ENCODE results near the gene OR10P1. TPM values are rescaled to one million over a fixed set of nuclear protein-coding genes. Genes with fewer than 3 reads are reported as not detected.

OR10P1 gene
- total RNA-seq, 1 donor from 2014 or later, result not detected

- no peak for DNase-seq (ENCODE audit: low read depth in 2 of 2)
Observed at GRCh38 chr12:55684761-55685370, 48.2 kb downstream of the OR10P1 start.

- no peak for DNase-seq (ENCODE audit: low read depth in 2 of 2)
Observed at GRCh38 chr12:55685671-55686070, 49.0 kb downstream of the OR10P1 start.

- DNase-seq (ENCODE audit: low read depth in 2 of 2), result no peak
Observed at GRCh38 chr12:55686366-55687010, 49.8 kb downstream of the OR10P1 start.

Other genes starting within 250 kb of the OR10P1 start
- gene OR6C65, start 236.4 kb upstream of the OR10P1 start, total RNA-seq, result not detected in 2 replicates
- not detected in 2 replicates for gene OR6C76, start 210.6 kb upstream of the OR10P1 start, total RNA-seq
- gene OR6C2, start 192.8 kb upstream of the OR10P1 start, total RNA-seq, result not detected in 2 replicates
- not detected in 2 replicates for gene OR6C70, start 166.8 kb upstream of the OR10P1 start, total RNA-seq
- gene OR6C68, start 144.5 kb upstream of the OR10P1 start, total RNA-seq, result not detected in 2 replicates
- gene OR6C4, start 87.3 kb upstream of the OR10P1 start, total RNA-seq, result not detected in 2 replicates
- not detected in 2 replicates for gene OR2AP1, start 64.4 kb upstream of the OR10P1 start, total RNA-seq
- under 0.01 and 0.20 TPM in 2 replicates for gene ITGA7, start 71.0 kb downstream of the OR10P1 start, total RNA-seq
- 57.1 and 65.3 TPM in 2 replicates for gene BLOC1S1, start 79.2 kb downstream of the OR10P1 start, total RNA-seq
- 0.40 and 0.65 TPM in 2 replicates for gene RDH5, start 83.5 kb downstream of the OR10P1 start, total RNA-seq
- gene CD63, start 92.1 kb downstream of the OR10P1 start, total RNA-seq, result 1,160 and 1,633 TPM in 2 replicates
- gene GDF11, start 106.2 kb downstream of the OR10P1 start, total RNA-seq, result 1.4 and 1.5 TPM in 2 replicates
- gene SARNP, start 180.8 kb downstream of the OR10P1 start, total RNA-seq, result 74.0 and 95.0 TPM in 2 replicates
- 22.7 and 30.6 TPM in 2 replicates for gene ORMDL2, start 181.1 kb downstream of the OR10P1 start, total RNA-seq
- gene DNAJC14, start 192.7 kb downstream of the OR10P1 start, total RNA-seq, result 33.6 and 53.8 TPM in 2 replicates
- gene MMP19, start 206.0 kb downstream of the OR10P1 start, total RNA-seq, result 0.22 and 0.40 TPM in 2 replicates